CD4-positive, alpha-beta memory T cell (primary cell): ENCODE measurements around the gene NSA2. TPM values are rescaled to one million over a fixed set of nuclear protein-coding genes. Genes with fewer than 3 reads are reported as not detected.

Experiments
- CTCF ChIA-PET: fragments of 350-600 bp; sonication (Branson Sonifier 250); formaldehyde crosslinking; loops from one replicate; lab custom pipeline; 2021; ENCODE audit warnings: inconsistent platforms; ENCODE audit not compliant: partially characterized antibody; lab: Charles Lee
- POLR2A ChIA-PET: fragments of 350-600 bp; sonication (Branson Sonifier 250); formaldehyde crosslinking; loops from one replicate; lab custom pipeline; 2021; ENCODE audit not compliant: partially characterized antibody; lab: Charles Lee
- DNase-seq, 5 donors: peaks; one replicate each; pipeline versions ENCODE4 v3.0.0 to v3.0.0-alpha.2; 2020 to 2022; ENCODE audit warnings: mixed read lengths in 1 of 5
- H3K27ac ChIP-seq: one replicate; pipeline ENCODE4 v1.7.0; 2013; ENCODE audit warnings: low read depth, low read length
- H3K27me3 ChIP-seq: 2 replicates; pipeline ENCODE4 v1.7.0; 2013; ENCODE audit warnings: mild to moderate bottlenecking, low read length, moderate library complexity; ENCODE audit not compliant: insufficient read depth
- H3K36me3 ChIP-seq: 2 replicates; pipeline ENCODE4 v1.7.0; 2013; ENCODE audit warnings: mild to moderate bottlenecking, low read length, moderate library complexity; ENCODE audit not compliant: insufficient read depth
- H3K4me1 ChIP-seq: 2 replicates; pipeline ENCODE4 v1.7.0; 2013; ENCODE audit warnings: mild to moderate bottlenecking, low read length, moderate library complexity; ENCODE audit not compliant: insufficient read depth
- H3K4me3 ChIP-seq, 2 donors: one replicate each; pipeline ENCODE4 v1.7.0; 2013; ENCODE audit warnings: low read length in 2 of 2, mild to moderate bottlenecking in 1 of 2
- H3K9me3 ChIP-seq, 2 donors: one replicate each; pipeline ENCODE4 v1.7.0; 2013; ENCODE audit warnings: low read length in 2 of 2, control low read depth in 1 of 2; ENCODE audit not compliant: control insufficient read depth in 1 of 2
- H3K27ac Mint-ChIP-seq, 7 donors: one replicate each; pipeline ENCODE4 v1.8.0; 2020 to 2021; ENCODE audit warnings: mixed read lengths in 7 of 7, mild to moderate bottlenecking in 6 of 7, inconsistent platforms in 3 of 7, moderate library complexity in 3 of 7
- H3K27me3 Mint-ChIP-seq, 2 donors: one replicate each; pipeline ENCODE4 v1.8.0; 2020 to 2021; ENCODE audit warnings: mixed read lengths in 2 of 2
- H3K36me3 Mint-ChIP-seq, 2 donors: one replicate each; pipeline ENCODE4 v1.8.0; 2020 to 2021; ENCODE audit warnings: mixed read lengths in 2 of 2, inconsistent platforms in 1 of 2, mild to moderate bottlenecking in 1 of 2
- H3K4me1 Mint-ChIP-seq, 4 donors: one replicate each; pipeline ENCODE4 v1.8.0; 2020 to 2021; ENCODE audit warnings: mixed read lengths in 4 of 4, mild to moderate bottlenecking in 1 of 4
- H3K4me3 Mint-ChIP-seq, 8 donors: one replicate each; pipeline ENCODE4 v1.8.0; 2020 to 2021; ENCODE audit warnings: mixed read lengths in 8 of 8, mild to moderate bottlenecking in 7 of 8, moderate library complexity in 6 of 8, inconsistent platforms in 3 of 8
- H3K9me3 Mint-ChIP-seq, 8 donors: one replicate each; pipeline ENCODE4 v1.8.0; 2020 to 2021; ENCODE audit warnings: mixed read lengths in 8 of 8, mild to moderate bottlenecking in 5 of 8, inconsistent platforms in 3 of 8, moderate library complexity in 1 of 8
- intact Hi-C: fragments of 100-400 bp; cut with micrococcal nuclease; formaldehyde crosslinking; loops from one replicate; pipeline ENCODE4 v1.15.1; 2023
- polyA plus RNA-seq, 2 donors: library from polyadenylated mRNA; unstranded; fragments of 300-500 nt; fragmentation: Illumina TruSeq; gene quantifications; one replicate each; pipeline ENCODE4 v1.2.3, GENCODE V29; 2021
- total RNA-seq, 2 experiments: library from RNA; stranded (reverse); gene quantifications; one replicate each; pipeline ENCODE4 v1.2.3, GENCODE V29; 2021

The NSA2 gene
- total and polyA plus RNA-seq, 4 experiments from 2014 or later, result 38.9 to 120 (median 77.7) TPM

GRCh38 chr5:74801197-74801596 is 34.1 kb downstream of the NSA2 start:
- DNase-seq, result no peak
- Mint-ChIP-seq H3K27ac (no peak overlapping the region), H3K36me3 (peaks cover 13 to 19% of the 10 kb centered on the region in 2 donors), H3K27me3 (no peaks in the 10 kb centered on the region), H3K4me3 (no peak overlapping the region), H3K9me3 (no peaks in the 10 kb centered on the region), H3K4me1 (peaks cover 0 to 2% (median 0%) of the 10 kb centered on the region in 4 donors)
- Histone ChIP-seq H3K4me1 (no peaks in the 10 kb centered on the region), H3K27me3 (no peaks in the 10 kb centered on the region), H3K27ac (no peak overlapping the region), H3K36me3 (no peaks in the 10 kb centered on the region), H3K4me3 (no peak overlapping the region), H3K9me3 (no peaks in the 10 kb centered on the region)
- POLR2A ChIA-PET, result no interaction called here
- intact Hi-C loops, result no loop called here
- CTCF ChIA-PET, result no interaction called here

- Mint-ChIP-seq H3K27ac (peak overlapping the region in 1 of 7 donors; percentile 58), H3K36me3 (peaks cover 13 to 15% of the 10 kb centered on the region in 2 donors), H3K4me1 (peaks cover 0 to 2% (median 0%) of the 10 kb centered on the region in 4 donors), H3K9me3 (no peaks in the 10 kb centered on the region), H3K27me3 (no peaks in the 10 kb centered on the region), H3K4me3 (no peak overlapping the region)
- Histone ChIP-seq H3K36me3 (no peaks in the 10 kb centered on the region), H3K4me3 (no peak overlapping the region), H3K9me3 (no peaks in the 10 kb centered on the region), H3K4me1 (no peaks in the 10 kb centered on the region), H3K27ac (no peak overlapping the region), H3K27me3 (no peaks in the 10 kb centered on the region)
- DNase-seq, result no peak
- ChIA-PET CTCF (no interaction called here), POLR2A (no interaction called here)
- intact Hi-C loops, result no loop called here
Observed at GRCh38 chr5:74801941-74802340, 34.9 kb downstream of the NSA2 start.

- H3K4me3 Mint-ChIP-seq, result no peak overlapping the region
- H3K36me3 ChIP-seq, result no peaks in the 10 kb centered on the region
- no peak for DNase-seq
- POLR2A ChIA-PET, result no interaction called here
- no peaks in the 10 kb centered on the region for H3K27me3 Mint-ChIP-seq
- H3K36me3 Mint-ChIP-seq, result peaks cover 8 to 11% of the 10 kb centered on the region in 2 donors
- H3K27ac Mint-ChIP-seq, result no peak overlapping the region
- no peaks in the 10 kb centered on the region for H3K4me1 ChIP-seq
- no peaks in the 10 kb centered on the region for H3K27me3 ChIP-seq
- H3K9me3 ChIP-seq, result no peaks in the 10 kb centered on the region
- no peak overlapping the region for H3K4me3 ChIP-seq
- peaks cover 0 to 3% (median under 1%) of the 10 kb centered on the region in 4 donors for H3K4me1 Mint-ChIP-seq
- CTCF ChIA-PET, result no interaction called here
- no peak overlapping the region for H3K27ac ChIP-seq
- intact Hi-C loops, result no loop called here
- no peaks in the 10 kb centered on the region for H3K9me3 Mint-ChIP-seq
Observed at GRCh38 chr5:74810915-74811314, 43.9 kb downstream of the NSA2 start.

- Mint-ChIP-seq H3K36me3 (peaks cover 4 to 13% of the 10 kb centered on the region in 2 donors), H3K27me3 (no peaks in the 10 kb centered on the region), H3K4me3 (no peak overlapping the region), H3K9me3 (no peaks in the 10 kb centered on the region), H3K4me1 (peaks cover 0 to 4% (median 1%) of the 10 kb centered on the region in 4 donors), H3K27ac (no peak overlapping the region)
- H3K4me1 ChIP-seq, result no peaks in the 10 kb centered on the region
- H3K9me3 ChIP-seq, result no peaks in the 10 kb centered on the region
- intact Hi-C loops, result no loop called here
- no peak overlapping the region for H3K27ac ChIP-seq
- ChIA-PET POLR2A (no interaction called here), CTCF (interaction anchor here (0.6 kb wide), 1 partner anchor 1974 kb away, joined by 3 read pairs; no protein-coding TSS in a partner anchor)
- no peaks in the 10 kb centered on the region for H3K36me3 ChIP-seq
- no peak overlapping the region for H3K4me3 ChIP-seq
- DNase-seq, result no peak
- no peaks in the 10 kb centered on the region for H3K27me3 ChIP-seq
Observed at GRCh38 chr5:74816875-74817274, 49.8 kb downstream of the NSA2 start.

GRCh38 chr5:74822288-74822687 is 55.2 kb downstream of the NSA2 start:
- H3K9me3 Mint-ChIP-seq, result no peaks in the 10 kb centered on the region
- CTCF ChIA-PET, result interaction anchor here (0.8 kb wide), 1 partner anchor 148 kb away, joined by 4 read pairs; no protein-coding TSS in a partner anchor
- no peak overlapping the region for H3K4me3 Mint-ChIP-seq
- H3K27me3 Mint-ChIP-seq, result no peaks in the 10 kb centered on the region
- Histone ChIP-seq H3K4me1 (no peaks in the 10 kb centered on the region), H3K4me3 (no peak overlapping the region), H3K36me3 (no peaks in the 10 kb centered on the region), H3K27me3 (no peaks in the 10 kb centered on the region), H3K27ac (no peak overlapping the region), H3K9me3 (no peaks in the 10 kb centered on the region)
- H3K27ac Mint-ChIP-seq, result no peak overlapping the region
- POLR2A ChIA-PET, result no interaction called here
- intact Hi-C loops, result no loop called here
- peaks cover 2 to 8% of the 10 kb centered on the region in 2 donors for H3K36me3 Mint-ChIP-seq
- peaks cover 0 to 4% (median 2%) of the 10 kb centered on the region in 4 donors for H3K4me1 Mint-ChIP-seq
- no peak for DNase-seq

GRCh38 chr5:74829413-74829812 is 62.4 kb downstream of the NSA2 start:
- Mint-ChIP-seq H3K27ac (no peak overlapping the region), H3K4me3 (no peak overlapping the region), H3K9me3 (no peaks in the 10 kb centered on the region), H3K4me1 (peaks cover 0 to 1% (median 0%) of the 10 kb centered on the region in 4 donors), H3K27me3 (no peaks in the 10 kb centered on the region), H3K36me3 (peaks cover 8 to 9% of the 10 kb centered on the region in 2 donors)
- no peak overlapping the region for H3K27ac ChIP-seq
- DNase-seq, result no peak
- ChIA-PET CTCF (no interaction called here), POLR2A (no interaction called here)
- H3K27me3 ChIP-seq, result no peaks in the 10 kb centered on the region
- no peaks in the 10 kb centered on the region for H3K36me3 ChIP-seq
- intact Hi-C loops, result no loop called here
- no peak overlapping the region for H3K4me3 ChIP-seq
- no peaks in the 10 kb centered on the region for H3K4me1 ChIP-seq
- no peaks in the 10 kb centered on the region for H3K9me3 ChIP-seq
